ENCODE measurements around the gene DCTD. TPM values are rescaled to one million over a fixed set of nuclear protein-coding genes. Genes with fewer than 3 reads are reported as not detected.
"Not testable (repeated sequence)": the region's sequence is repeated elsewhere in the genome, so short reads cannot be mapped to it uniquely, and the experiment has no call there.

Gene DCTD
- total RNA-seq, 1 donor from 2014 or later, result 105 TPM

- Histone ChIP-seq H3K27me3 (ENCODE audit: control insufficient read depth, insufficient read depth, low read length) (no peaks in the 10 kb centered on the region), H3K36me3 (ENCODE audit: control insufficient read depth, insufficient read depth, low read length) (peaks cover 8% of the 10 kb centered on the region), H3K4me3 (ENCODE audit: low read depth, low read length) (no peak overlapping the region)
- FAIRE-seq (no peak), DNase-seq (ENCODE audit: low read depth) (no peak)
- TF ChIP-seq, protein P1, sequence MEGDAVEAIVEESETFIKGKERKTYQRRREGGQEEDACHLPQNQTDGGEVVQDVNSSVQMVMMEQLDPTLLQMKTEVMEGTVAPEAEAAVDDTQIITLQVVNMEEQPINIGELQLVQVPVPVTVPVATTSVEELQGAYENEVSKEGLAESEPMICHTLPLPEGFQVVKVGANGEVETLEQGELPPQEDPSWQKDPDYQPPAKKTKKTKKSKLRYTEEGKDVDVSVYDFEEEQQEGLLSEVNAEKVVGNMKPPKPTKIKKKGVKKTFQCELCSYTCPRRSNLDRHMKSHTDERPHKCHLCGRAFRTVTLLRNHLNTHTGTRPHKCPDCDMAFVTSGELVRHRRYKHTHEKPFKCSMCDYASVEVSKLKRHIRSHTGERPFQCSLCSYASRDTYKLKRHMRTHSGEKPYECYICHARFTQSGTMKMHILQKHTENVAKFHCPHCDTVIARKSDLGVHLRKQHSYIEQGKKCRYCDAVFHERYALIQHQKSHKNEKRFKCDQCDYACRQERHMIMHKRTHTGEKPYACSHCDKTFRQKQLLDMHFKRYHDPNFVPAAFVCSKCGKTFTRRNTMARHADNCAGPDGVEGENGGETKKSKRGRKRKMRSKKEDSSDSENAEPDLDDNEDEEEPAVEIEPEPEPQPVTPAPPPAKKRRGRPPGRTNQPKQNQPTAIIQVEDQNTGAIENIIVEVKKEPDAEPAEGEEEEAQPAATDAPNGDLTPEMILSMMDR (IDR thresholded peaks at IDR 0.05; ENCODE audit: insufficient read depth, low read length, severe bottlenecking), result no peak
Measured at GRCh38 chr4:182904211-182904761, 12.9 kb downstream of the DCTD start.

DNA sequence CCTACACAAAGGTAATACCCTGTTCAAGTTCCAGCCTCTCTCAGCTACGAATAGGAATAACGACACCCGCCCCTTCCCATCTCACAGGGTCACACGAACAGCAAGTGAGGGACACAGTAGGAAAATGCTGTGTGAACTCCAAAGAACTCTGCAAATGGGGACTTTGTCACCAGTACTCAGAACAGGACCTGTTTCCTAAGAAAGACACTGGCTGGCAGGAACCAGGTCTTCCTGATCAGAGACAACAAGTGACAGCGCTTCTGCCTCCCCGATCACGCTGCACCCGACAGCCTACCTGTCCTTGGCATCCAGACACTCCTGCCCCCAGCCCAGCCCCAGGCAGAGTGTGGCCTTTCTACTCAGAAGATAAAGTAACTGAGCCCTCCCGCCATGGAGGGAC lies 14.2 kb downstream of the DCTD start:
- no peak for FAIRE-seq
- TF ChIP-seq, protein P1 (IDR thresholded peaks at IDR 0.05; ENCODE audit: insufficient read depth, low read length, severe bottlenecking), result no peak

DNA sequence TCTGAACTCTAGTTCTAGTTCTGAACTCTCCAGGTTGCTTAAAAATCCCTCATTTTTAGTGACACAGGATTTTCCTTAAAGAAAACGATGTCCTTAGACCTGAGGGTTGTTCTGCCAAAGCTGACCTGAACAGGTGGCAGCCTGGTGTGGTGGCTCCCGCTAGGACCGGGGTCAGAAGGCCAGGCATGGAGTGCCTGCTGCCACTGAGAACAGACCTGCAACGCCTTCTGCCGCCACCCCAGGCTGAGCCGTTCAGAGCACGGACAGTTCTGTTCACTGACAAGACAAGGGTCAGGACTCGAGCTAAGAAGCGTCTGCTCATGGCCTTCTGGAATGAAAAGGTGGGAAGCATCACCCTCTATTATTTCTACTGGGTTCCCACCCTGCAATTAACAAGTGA lies 15.8 kb downstream of the DCTD start:
- TF ChIP-seq, protein P1 (IDR thresholded peaks at IDR 0.05; ENCODE audit: insufficient read depth, low read length, severe bottlenecking), result no peak
- DNase-seq (ENCODE audit: low read depth) (no peak), FAIRE-seq (no peak)
- peaks cover 8% of the 10 kb centered on the region for H3K36me3 ChIP-seq (ENCODE audit: control insufficient read depth, insufficient read depth, low read length)
- no peak overlapping the region for H3K4me3 ChIP-seq (ENCODE audit: low read depth, low read length)
- H3K27me3 ChIP-seq (ENCODE audit: control insufficient read depth, insufficient read depth, low read length), result no peaks in the 10 kb centered on the region

More for the DNA sequence above, 14.2 kb downstream of the DCTD start:
- DNase-seq (ENCODE audit: low read depth), result no peak
- Histone ChIP-seq H3K27me3 (ENCODE audit: control insufficient read depth, insufficient read depth, low read length) (no peaks in the 10 kb centered on the region), H3K36me3 (ENCODE audit: control insufficient read depth, insufficient read depth, low read length) (peaks cover 8% of the 10 kb centered on the region), H3K4me3 (ENCODE audit: low read depth, low read length) (no peak overlapping the region)

DNA sequence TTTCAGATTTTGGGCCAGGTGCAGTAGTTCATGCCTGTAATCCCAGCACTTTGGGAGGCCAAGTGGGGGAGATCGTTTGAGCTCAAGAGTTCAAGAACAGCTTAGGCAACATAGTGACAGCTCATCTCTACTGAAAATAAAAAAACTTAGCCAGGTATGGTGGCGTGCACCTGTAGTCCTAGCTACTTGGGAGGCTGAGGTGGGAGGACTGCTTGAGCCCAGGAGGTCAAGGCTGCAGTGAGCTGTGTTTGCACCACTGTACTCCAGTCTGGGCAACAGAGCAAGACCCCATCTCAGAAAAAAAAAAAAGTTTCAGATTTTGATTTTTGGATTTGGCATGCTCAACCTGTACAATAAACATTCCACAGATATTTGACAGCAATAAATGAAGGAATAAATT lies 17.2 kb downstream of the DCTD start:
- H3K27me3 ChIP-seq (ENCODE audit: control insufficient read depth, insufficient read depth, low read length); DNase-seq (ENCODE audit: low read depth); FAIRE-seq; H3K4me3 ChIP-seq (ENCODE audit: low read depth, low read length): not testable (repeated sequence)
- peaks cover 11% of the 10 kb centered on the region for H3K36me3 ChIP-seq (ENCODE audit: control insufficient read depth, insufficient read depth, low read length)

DNA sequence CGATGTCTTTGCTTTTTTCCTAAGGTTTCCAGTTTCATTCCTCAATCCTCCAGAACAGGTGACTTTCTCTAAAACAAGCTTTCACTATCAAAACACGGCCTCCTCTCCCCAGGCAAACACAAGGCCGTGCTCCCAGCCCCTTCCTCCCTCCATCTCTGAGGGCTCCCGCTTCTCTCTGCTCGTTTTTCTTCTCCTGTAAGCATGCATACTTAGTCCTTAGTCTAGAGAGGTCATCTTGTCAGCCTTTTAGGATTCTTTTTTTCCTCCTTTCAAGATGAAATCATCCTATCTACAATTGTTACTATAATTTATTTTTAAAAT lies 18.7 kb downstream of the DCTD start:
- H3K4me3 ChIP-seq (ENCODE audit: low read depth, low read length), result no peak overlapping the region
- FAIRE-seq (no peak), DNase-seq (ENCODE audit: low read depth) (no peak)
- TF ChIP-seq, protein P1 (IDR thresholded peaks at IDR 0.05; ENCODE audit: insufficient read depth, low read length, severe bottlenecking), result no peak
- H3K27me3 ChIP-seq (ENCODE audit: control insufficient read depth, insufficient read depth, low read length), result no peaks in the 10 kb centered on the region
- H3K36me3 ChIP-seq (ENCODE audit: control insufficient read depth, insufficient read depth, low read length), result peaks cover 5% of the 10 kb centered on the region

DNA sequence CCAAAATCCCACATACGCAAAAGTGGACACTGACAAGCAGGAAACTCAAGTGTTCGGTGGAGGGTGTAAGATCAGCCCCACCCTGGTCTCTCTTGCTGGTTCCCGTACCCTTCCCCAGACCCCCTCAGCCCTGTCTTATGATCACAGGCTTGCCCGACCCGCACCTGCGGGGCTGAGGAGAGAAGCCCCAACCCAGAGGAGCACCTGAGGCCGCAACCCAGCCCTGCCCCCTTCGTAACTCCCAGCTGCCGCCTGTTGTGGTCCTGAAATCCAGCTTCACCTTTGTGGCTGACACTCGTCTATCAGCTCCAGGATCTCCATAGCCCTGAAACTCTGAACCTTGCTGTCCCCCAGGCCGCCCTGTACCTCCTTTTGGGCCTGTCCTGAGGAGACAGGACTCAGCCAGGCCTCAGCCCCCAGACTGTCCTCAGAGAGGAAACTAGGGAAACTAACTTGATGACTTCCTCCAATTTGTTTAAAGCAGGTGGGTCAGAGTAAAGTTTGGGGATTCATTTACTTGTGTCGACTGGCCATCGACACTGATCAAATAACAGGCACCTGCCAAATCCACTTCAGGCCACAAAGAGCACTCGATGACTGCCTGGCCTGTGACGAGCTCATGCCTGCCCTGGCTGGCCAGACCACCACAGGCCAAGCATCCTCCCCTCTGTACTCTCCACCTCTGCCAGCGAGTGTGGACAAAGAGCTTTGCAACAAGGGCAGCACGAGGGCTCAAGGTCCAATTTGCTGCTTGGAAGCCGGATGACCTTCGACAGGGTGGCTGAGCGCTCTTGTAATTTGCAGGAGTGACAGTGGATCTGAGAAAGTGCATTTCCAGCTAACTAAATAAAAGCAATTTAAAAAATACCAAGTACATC lies 19.3 kb downstream of the DCTD start:
- H3K27me3 ChIP-seq (ENCODE audit: control insufficient read depth, insufficient read depth, low read length), result no peaks in the 10 kb centered on the region
- H3K36me3 ChIP-seq (ENCODE audit: control insufficient read depth, insufficient read depth, low read length), result peaks cover 7% of the 10 kb centered on the region
- TF ChIP-seq, protein P1 (IDR thresholded peaks at IDR 0.05; ENCODE audit: insufficient read depth, low read length, severe bottlenecking), result no peak
- DNase-seq (ENCODE audit: low read depth), result no peak
- no peak overlapping the region for H3K4me3 ChIP-seq (ENCODE audit: low read depth, low read length)
- FAIRE-seq, result no peak
